GM21737 (cell line): Measurements from ENCODE around the gene KRTAP3-3.
"Not testable (repeated sequence)": the region's sequence is repeated elsewhere in the genome, so short reads cannot be mapped to it uniquely, and the experiment has no call there.

ENCODE experiments used
- ATAC-seq: cut with Tn5 transposase; IDR thresholded peaks from one replicate; pipeline ENCODE4 v1.9.1; 2021; ENCODE audit warnings: mild to moderate bottlenecking, moderate library complexity; ENCODE audit not compliant: unreplicated experiment

The KRTAP3-3 gene

GRCh38 chr17:41008811-41009210 is 14.8 kb upstream of the KRTAP3-3 start, which contains the start of gene KRTAP3-1:
KRTAP3-1 (minus strand) TSS chr17:41009128; CDS start chr17:41009074, 54 bp downstream.
- ATAC-seq = no peak

- no peak for ATAC-seq
Measured at GRCh38 chr17:41004397-41004796, 10.4 kb upstream of the KRTAP3-3 start.

GRCh38 chr17:41003926-41004325 is 10.0 kb upstream of the KRTAP3-3 start:
- no peak for ATAC-seq

- no peak for ATAC-seq
Measured at GRCh38 chr17:41002814-41003213, 8.8 kb upstream of the KRTAP3-3 start.

- no peak for ATAC-seq
Measured at GRCh38 chr17:41001795-41002194, 7.8 kb upstream of the KRTAP3-3 start.

GRCh38 chr17:40999563-40999962 is 5.6 kb upstream of the KRTAP3-3 start, which contains the start of gene KRTAP3-2:
KRTAP3-2 (minus strand) TSS chr17:40999906; CDS start chr17:40999853, 53 bp downstream.
- not testable (repeated sequence) for ATAC-seq

GRCh38 chr17:40997361-40997760 is 3.4 kb upstream of the KRTAP3-3 start:
- ATAC-seq = no peak

GRCh38 chr17:40996829-40997228 is 2.9 kb upstream of the KRTAP3-3 start:
- ATAC-seq = no peak

- no peak for ATAC-seq
Measured at GRCh38 chr17:40995116-40995515, 1.2 kb upstream of the KRTAP3-3 start.

GRCh38 chr17:40993084-40993483 is 880 bp downstream of the KRTAP3-3 start:
- no peak for ATAC-seq

- ATAC-seq = no peak
Measured at GRCh38 chr17:40992666-40993065, 1.3 kb downstream of the KRTAP3-3 start.

GRCh38 chr17:40986920-40987319 is 7.0 kb downstream of the KRTAP3-3 start:
- ATAC-seq = no peak

GRCh38 chr17:40984226-40984625 is 9.7 kb downstream of the KRTAP3-3 start, which contains the start of gene KRT40:
KRT40 (minus strand) TSS chr17:40984326; CDS start chr17:40984273, 53 bp downstream.
- ATAC-seq = no peak

- no peak for ATAC-seq
Measured at GRCh38 chr17:40981115-40981514, 12.8 kb downstream of the KRTAP3-3 start.

- ATAC-seq = no peak
Measured at GRCh38 chr17:40980596-40980995, 13.4 kb downstream of the KRTAP3-3 start.

GRCh38 chr17:40980117-40980516 is 13.8 kb downstream of the KRTAP3-3 start:
- no peak for ATAC-seq

GRCh38 chr17:40978575-40979151 is 15.3 kb downstream of the KRTAP3-3 start:
- ATAC-seq = no peak

- no peak for ATAC-seq
Measured at GRCh38 chr17:40975516-40975915, 18.4 kb downstream of the KRTAP3-3 start.

- no peak for ATAC-seq
Measured at GRCh38 chr17:40974366-40974765, 19.6 kb downstream of the KRTAP3-3 start.

GRCh38 chr17:40967582-40967981 is 26.4 kb downstream of the KRTAP3-3 start:
- ATAC-seq = no peak

GRCh38 chr17:40966848-40967247 is 27.1 kb downstream of the KRTAP3-3 start, which contains the start of gene KRT39:
KRT39 (minus strand) TSS chr17:40966948; CDS start chr17:40966856, 92 bp downstream.
- no peak for ATAC-seq

GRCh38 chr17:40963838-40964237 is 30.1 kb downstream of the KRTAP3-3 start:
- ATAC-seq = no peak

- no peak for ATAC-seq
Measured at GRCh38 chr17:40962059-40962561, 31.9 kb downstream of the KRTAP3-3 start.
